Mesothelial cell of epicardium (in vitro differentiated cells): ENCODE results near the gene CNTNAP5. TPM values are rescaled to one million over a fixed set of nuclear protein-coding genes. Genes with fewer than 3 reads are reported as not detected.

Source experiments
- DNase-seq, 2 experiments: peaks; one replicate each; pipeline ENCODE4 v3.0.0; 2021; ENCODE audit warnings: low spot score in 2 of 2; ENCODE audit not compliant: unreplicated experiment in 2 of 2
- H3K27ac Mint-ChIP-seq: 2 replicates; pipeline ENCODE4 v1.8.0; 2021; ENCODE audit warnings: mixed read lengths
- H3K27me3 Mint-ChIP-seq: 2 replicates; pipeline ENCODE4 v1.8.0; 2021; ENCODE audit warnings: low read depth, mixed read lengths
- H3K36me3 Mint-ChIP-seq: 2 replicates; pipeline ENCODE4 v1.8.0; 2021; ENCODE audit warnings: mixed read lengths
- H3K4me1 Mint-ChIP-seq: 2 replicates; pipeline ENCODE4 v1.8.0; 2021; ENCODE audit warnings: mixed read lengths
- H3K4me3 Mint-ChIP-seq: 2 replicates; pipeline ENCODE4 v1.8.0; 2021; ENCODE audit warnings: mild to moderate bottlenecking, moderate library complexity, mixed read lengths
- H3K9me3 Mint-ChIP-seq: 2 replicates; pipeline ENCODE4 v1.8.0; 2021; ENCODE audit warnings: mixed read lengths
- CTCF ChIP-seq: fragments of 200-600 bp; sonication (generic); IDR thresholded peaks from one replicate; pipeline ENCODE4 v1.5.0; 2021; ENCODE audit warnings: antibody characterized with exemption; ENCODE audit not compliant: unreplicated experiment
- total RNA-seq: library from RNA; stranded (reverse); gene quantifications from 3 replicates; pipeline ENCODE4 v1.2.1, GENCODE V29; 2021

CNTNAP5 gene
- total RNA-seq, 1 donor from 2014 or later: 0.22 TPM

DNA sequence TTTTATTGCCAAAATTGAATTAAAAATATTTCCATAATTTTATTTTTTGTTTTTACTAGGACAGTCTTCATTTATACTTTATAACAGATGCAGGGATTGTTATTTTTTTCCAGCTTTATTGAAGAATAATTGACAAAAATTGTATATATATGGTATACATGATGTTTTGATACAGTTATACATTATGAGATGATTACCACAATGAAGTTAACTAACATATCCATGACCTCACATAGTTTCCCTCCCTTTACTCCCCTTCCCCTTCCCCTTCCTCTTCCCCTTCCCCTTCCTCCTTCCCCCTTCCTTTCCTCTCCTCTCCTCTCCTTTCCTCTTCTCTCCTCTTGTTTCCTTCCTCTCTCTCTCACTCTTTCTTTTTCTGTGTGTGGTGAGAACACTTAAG lies 700.1 kb downstream of the CNTNAP5 start:
- H3K36me3 Mint-ChIP-seq: no peaks in the 10 kb centered on the region
- no peaks in the 10 kb centered on the region for H3K9me3 Mint-ChIP-seq
- H3K27ac Mint-ChIP-seq: no peak overlapping the region
- no peaks in the 10 kb centered on the region for H3K4me1 Mint-ChIP-seq
- H3K4me3 Mint-ChIP-seq: no peak overlapping the region
- peaks cover 11% of the 10 kb centered on the region for H3K27me3 Mint-ChIP-seq
- no peak for TF ChIP-seq CTCF
- DNase-seq: no peak

DNA sequence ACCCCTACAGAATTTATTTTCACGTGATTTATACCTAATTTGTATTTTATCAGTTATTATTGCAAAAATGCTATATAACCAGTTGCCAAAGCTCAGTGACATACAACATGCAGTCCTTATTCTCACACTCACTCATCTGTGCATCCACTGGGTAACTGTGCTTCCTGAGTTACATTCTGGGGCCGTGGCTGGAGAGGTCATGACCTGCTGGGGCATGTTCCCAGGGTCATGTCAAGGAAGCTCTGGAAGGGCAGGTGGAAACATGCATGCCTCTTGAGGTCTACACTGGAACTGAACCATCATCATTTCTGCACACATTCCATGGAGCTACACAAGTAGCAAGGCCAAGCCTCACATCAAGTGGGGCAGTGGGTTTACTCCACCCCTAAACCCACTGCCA lies 715.5 kb downstream of the CNTNAP5 start:
- H3K27ac Mint-ChIP-seq: no peak overlapping the region
- H3K27me3 Mint-ChIP-seq: no peaks in the 10 kb centered on the region
- no peak for DNase-seq
- peaks cover 15% of the 10 kb centered on the region for H3K4me1 Mint-ChIP-seq
- no peaks in the 10 kb centered on the region for H3K36me3 Mint-ChIP-seq
- H3K4me3 Mint-ChIP-seq: no peak overlapping the region
- peaks cover 5% of the 10 kb centered on the region for H3K9me3 Mint-ChIP-seq
- TF ChIP-seq CTCF: no peak

DNA sequence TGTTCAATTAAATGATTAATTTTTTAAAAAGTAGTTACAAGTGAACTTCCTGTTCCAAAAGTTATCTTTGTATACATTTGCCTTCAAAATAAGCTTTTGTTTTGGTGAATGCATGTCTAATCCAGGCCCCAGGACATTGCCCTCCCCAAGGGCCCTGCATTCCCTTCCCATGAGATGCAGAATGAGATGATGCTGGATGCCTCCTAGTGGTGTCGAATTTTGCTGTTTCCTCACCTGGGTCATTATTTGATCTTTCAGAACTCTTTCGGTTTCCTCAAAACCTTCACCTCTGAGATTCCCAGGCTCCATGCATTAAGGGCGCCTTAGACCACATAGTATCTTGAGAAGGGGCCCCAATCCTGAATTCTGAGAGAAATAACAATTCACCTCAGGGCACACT lies 728.8 kb downstream of the CNTNAP5 start:
- Mint-ChIP-seq H3K9me3 (no peaks in the 10 kb centered on the region), H3K27me3 (peaks cover 17% of the 10 kb centered on the region), H3K27ac (no peak overlapping the region), H3K4me3 (no peak overlapping the region), H3K4me1 (peaks cover 9% of the 10 kb centered on the region), H3K36me3 (no peaks in the 10 kb centered on the region)
- TF ChIP-seq CTCF: no peak
- no peak for DNase-seq

DNA sequence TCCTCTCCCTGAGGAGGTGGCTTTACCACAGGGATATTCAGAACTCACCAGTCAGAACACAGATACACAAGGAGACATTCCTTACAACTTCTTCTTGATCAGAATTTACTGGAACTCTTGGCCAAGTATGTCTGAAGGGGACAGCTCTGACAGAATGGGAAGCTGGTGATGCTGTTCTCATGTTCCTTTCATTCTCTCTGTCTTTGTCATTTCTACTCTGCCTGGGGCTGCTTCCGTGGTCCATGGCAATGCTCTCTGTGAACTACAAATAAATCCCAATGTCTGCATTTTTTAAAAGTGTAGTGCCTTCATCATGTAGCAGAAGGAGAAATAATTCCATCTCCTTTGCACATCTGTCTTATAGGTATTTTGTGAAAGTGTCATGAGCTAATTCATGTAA lies 730.3 kb downstream of the CNTNAP5 start:
- no peaks in the 10 kb centered on the region for H3K9me3 Mint-ChIP-seq
- no peak for TF ChIP-seq CTCF
- peaks cover 9% of the 10 kb centered on the region for H3K4me1 Mint-ChIP-seq
- H3K27ac Mint-ChIP-seq: no peak overlapping the region
- H3K36me3 Mint-ChIP-seq: no peaks in the 10 kb centered on the region
- no peak overlapping the region for H3K4me3 Mint-ChIP-seq
- H3K27me3 Mint-ChIP-seq: peaks cover 17% of the 10 kb centered on the region
- no peak for DNase-seq

DNA sequence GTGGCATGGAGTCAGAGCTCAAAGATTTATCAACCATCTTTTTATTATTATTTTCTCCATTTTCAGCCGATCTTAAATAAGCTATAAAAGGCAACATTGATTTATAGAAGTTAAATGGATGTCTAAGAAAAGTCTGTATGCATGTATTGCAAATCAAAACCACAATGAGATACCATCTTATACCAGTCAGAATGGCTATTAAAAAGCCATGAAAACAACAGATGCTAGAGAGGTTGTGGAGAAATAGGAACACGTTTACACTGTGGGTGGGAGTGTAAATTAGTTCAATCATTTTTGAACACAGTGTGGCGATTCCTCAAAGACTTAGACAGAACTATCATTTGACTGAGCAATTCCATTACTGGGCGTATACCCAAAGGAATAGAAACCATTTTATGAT lies 731.0 kb downstream of the CNTNAP5 start:
- no peaks in the 10 kb centered on the region for H3K36me3 Mint-ChIP-seq
- H3K9me3 Mint-ChIP-seq: no peaks in the 10 kb centered on the region
- peaks cover 6% of the 10 kb centered on the region for H3K4me1 Mint-ChIP-seq
- DNase-seq: no peak
- H3K4me3 Mint-ChIP-seq: no peak overlapping the region
- H3K27ac Mint-ChIP-seq: no peak overlapping the region
- H3K27me3 Mint-ChIP-seq: peaks cover 17% of the 10 kb centered on the region
- no peak for TF ChIP-seq CTCF

- peaks cover 11% of the 10 kb centered on the region for H3K27me3 Mint-ChIP-seq
- no peaks in the 10 kb centered on the region for H3K4me1 Mint-ChIP-seq
- no peaks in the 10 kb centered on the region for H3K36me3 Mint-ChIP-seq
- no peak overlapping the region for H3K27ac Mint-ChIP-seq
- H3K9me3 Mint-ChIP-seq: no peaks in the 10 kb centered on the region
- no peak for TF ChIP-seq CTCF
- H3K4me3 Mint-ChIP-seq: no peak overlapping the region
- no peak for DNase-seq
Observed at GRCh38 chr2:124762388-124762787, 737.3 kb downstream of the CNTNAP5 start.
